Measurements from ENCODE around the gene RTN4R. TPM values are rescaled to one million over a fixed set of nuclear protein-coding genes. Genes with fewer than 3 reads are reported as not detected.
A peak's percentile ranks its signal among the peaks of the same experiment; 100 is the strongest.

RTN4R gene
- polyA plus RNA-seq, 1 of the 3 experiments (the other 2 are of a cell fraction): 0.23 TPM

DNA sequence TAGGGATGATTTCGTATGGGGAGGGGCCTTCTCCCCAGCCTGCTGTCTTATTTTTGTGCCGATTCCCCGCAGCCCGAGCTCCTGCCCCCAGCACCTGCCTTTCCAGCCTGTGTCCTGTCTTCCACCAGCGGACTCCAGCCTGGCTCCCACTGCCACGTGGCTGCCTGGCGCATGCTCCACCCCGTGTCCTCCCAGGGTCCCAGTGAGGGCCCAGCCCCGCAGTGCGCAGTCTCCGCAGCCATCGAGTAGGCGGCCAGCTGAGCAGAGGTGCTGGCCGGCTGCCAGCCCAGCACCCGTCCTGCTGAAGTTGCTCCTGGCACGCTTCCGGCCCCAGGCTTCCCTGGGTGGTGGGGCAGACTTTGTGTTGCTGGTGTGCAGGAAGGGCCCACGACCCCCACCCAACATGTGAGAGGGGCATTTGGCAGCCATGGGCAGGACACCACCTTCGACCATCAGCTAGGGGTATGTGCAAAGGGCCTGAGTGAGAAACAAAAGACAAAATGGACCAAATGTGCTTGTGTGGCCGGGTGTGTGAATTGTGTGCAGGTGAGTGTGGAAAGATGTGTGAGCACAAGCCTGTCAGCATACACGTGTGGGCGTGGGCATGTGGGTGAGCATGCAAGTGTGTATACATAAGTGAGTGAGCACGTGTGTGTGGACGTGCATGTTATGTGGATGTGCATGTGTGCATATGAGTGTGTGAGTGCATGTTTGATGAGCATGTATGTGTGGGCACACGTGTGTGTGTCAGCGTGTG, 55.9 kb downstream of the RTN4R start (continued):
- peak; percentile 83 for TF ChIP-seq MXI1 (IDR thresholded peaks at IDR 0.05; ENCODE audit: low read depth, low read length)
- TF ChIP-seq, protein P1, sequence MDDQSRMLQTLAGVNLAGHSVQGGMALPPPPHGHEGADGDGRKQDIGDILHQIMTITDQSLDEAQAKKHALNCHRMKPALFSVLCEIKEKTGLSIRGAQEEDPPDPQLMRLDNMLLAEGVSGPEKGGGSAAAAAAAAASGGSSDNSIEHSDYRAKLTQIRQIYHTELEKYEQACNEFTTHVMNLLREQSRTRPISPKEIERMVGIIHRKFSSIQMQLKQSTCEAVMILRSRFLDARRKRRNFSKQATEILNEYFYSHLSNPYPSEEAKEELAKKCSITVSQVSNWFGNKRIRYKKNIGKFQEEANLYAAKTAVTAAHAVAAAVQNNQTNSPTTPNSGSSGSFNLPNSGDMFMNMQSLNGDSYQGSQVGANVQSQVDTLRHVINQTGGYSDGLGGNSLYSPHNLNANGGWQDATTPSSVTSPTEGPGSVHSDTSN (IDR thresholded peaks at IDR 0.05): no peak
- no peak for TF ChIP-seq RCOR1 (IDR thresholded peaks at IDR 0.05; ENCODE audit: low read length)
- TF ChIP-seq FOXJ3 (CRISPR knock-in tag; IDR thresholded peaks at IDR 0.05): no peak
- no peak for TF ChIP-seq GABPA (IDR thresholded peaks at IDR 0.05; ENCODE audit: low read depth)
- no peak for TF ChIP-seq SMC3 (IDR thresholded peaks at IDR 0.05; ENCODE audit: low read depth, low read length)
- peak; percentile 61 for TF ChIP-seq NRF1 (IDR thresholded peaks at IDR 0.05; ENCODE audit: low read depth, low read length)
- TF ChIP-seq, protein P2, sequence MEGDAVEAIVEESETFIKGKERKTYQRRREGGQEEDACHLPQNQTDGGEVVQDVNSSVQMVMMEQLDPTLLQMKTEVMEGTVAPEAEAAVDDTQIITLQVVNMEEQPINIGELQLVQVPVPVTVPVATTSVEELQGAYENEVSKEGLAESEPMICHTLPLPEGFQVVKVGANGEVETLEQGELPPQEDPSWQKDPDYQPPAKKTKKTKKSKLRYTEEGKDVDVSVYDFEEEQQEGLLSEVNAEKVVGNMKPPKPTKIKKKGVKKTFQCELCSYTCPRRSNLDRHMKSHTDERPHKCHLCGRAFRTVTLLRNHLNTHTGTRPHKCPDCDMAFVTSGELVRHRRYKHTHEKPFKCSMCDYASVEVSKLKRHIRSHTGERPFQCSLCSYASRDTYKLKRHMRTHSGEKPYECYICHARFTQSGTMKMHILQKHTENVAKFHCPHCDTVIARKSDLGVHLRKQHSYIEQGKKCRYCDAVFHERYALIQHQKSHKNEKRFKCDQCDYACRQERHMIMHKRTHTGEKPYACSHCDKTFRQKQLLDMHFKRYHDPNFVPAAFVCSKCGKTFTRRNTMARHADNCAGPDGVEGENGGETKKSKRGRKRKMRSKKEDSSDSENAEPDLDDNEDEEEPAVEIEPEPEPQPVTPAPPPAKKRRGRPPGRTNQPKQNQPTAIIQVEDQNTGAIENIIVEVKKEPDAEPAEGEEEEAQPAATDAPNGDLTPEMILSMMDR (IDR thresholded peaks at IDR 0.05): no peak

DNA sequence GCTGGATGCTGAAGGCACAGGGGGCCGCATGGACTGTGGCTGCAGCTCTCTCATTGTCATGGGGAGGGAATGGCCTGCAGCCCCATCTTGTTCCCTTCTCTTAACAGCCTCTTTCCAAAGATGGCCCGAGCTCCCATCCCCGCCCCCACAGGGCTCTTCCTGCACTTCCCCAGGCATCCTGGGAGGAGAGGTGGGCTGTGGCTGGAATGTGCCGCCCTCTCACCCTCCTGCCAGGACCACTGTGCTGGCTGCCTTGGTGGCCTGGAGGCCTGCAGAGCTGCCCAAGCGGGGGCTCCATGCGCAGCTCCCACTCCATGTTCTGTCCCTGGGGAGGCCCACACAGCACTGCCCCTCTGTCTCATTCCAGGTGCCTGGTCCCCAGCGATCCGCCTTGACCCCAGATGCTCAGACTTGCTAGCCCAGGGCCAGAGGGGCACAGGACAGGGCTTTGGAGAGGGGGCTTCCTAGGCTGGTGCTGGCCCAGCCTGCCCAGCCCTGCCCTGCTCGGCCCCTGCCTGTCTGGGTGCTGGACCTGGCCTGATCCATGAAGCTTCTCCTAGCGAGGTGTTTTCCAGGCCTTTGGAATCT, 56.6 kb downstream of the RTN4R start:
- no peak overlapping the region for H3K4me2 ChIP-seq
- no peaks in the 10 kb centered on the region for H3K79me2 ChIP-seq (ENCODE audit: insufficient read depth)
- WGBS (ENCODE audit: low lambda C conversion rate): 84% methylated on average over 6 of the region's 10 CpGs
- TF ChIP-seq ELF1 (IDR thresholded peaks at IDR 0.05) (no peak), CHD2 (IDR thresholded peaks at IDR 0.05; ENCODE audit: low read length, partially characterized antibody) (no peak), JUND (IDR thresholded peaks at IDR 0.05) (no peak), NFIC (IDR thresholded peaks at IDR 0.05; ENCODE audit: borderline replicate concordance) (no peak)
- H3K9ac ChIP-seq: no peak overlapping the region
- H2AFZ ChIP-seq (ENCODE audit: low read depth): no peak overlapping the region
- ChIA-PET CTCF (interaction anchor here (0.9 to 2.7 kb wide), 3 partner anchors 26 to 54 kb away, joined by 3 to 9 read pairs (median 5); no protein-coding TSS in a partner anchor), POLR2A (no interaction called here)
- no peaks in the 10 kb centered on the region for H3K27me3 ChIP-seq (ENCODE audit: insufficient read depth)
- H4K20me1 ChIP-seq (ENCODE audit: insufficient read depth): no peaks in the 10 kb centered on the region
- H3K9me3 ChIP-seq: no peaks in the 10 kb centered on the region
- no peaks in the 10 kb centered on the region for H3F3A ChIP-seq (replicated peaks; ENCODE audit: insufficient read depth)
- H3K4me1 ChIP-seq (ENCODE audit: control insufficient read depth in 1 of 2, insufficient read depth in 2 of 2, low read depth in 1 of 2, low read length in 1 of 2): peaks cover 0 to 23% of the 10 kb centered on the region in 2 experiments; a peak in 2 of 4 replicates
- H3K4me3 ChIP-seq (ENCODE audit: low read depth in 2 of 2, low read length in 1 of 2): no peak overlapping the region
- DNase-seq: no peak
- H3K27ac ChIP-seq (ENCODE audit: low read depth in 2 of 2, low read length in 1 of 2): no peak overlapping the region
- H3K36me3 ChIP-seq (replicated peaks in 1 of 2; ENCODE audit: control insufficient read depth in 1 of 2, insufficient read depth in 2 of 2, low read length in 1 of 2): no peaks in the 10 kb centered on the region
- H3K9me2 ChIP-seq: no peaks in the 10 kb centered on the region
